Body of pancreas (tissue), 4 donors: ENCODE measurements around the gene LRRK1.

Experiments
- CTCF ChIP-seq, 7 experiments: fragments of 450-650 bp in 4 of 7; fragments of 200-600 bp in 3 of 7; sonication (generic) in 3 of 7; IDR thresholded peaks; one replicate each; pipeline ENCODE4 v1.5.1; 2016 to 2019; ENCODE audit warnings: antibody characterized with exemption in 7 of 7
- POLR2A ChIP-seq, 3 donors: fragments of 450-650 bp; IDR thresholded peaks; one replicate each; pipeline ENCODE4 v1.6.1; 2016; ENCODE audit warnings: antibody characterized with exemption in 3 of 3, mild to moderate bottlenecking in 2 of 3

- TF ChIP-seq CTCF (IDR thresholded peaks at IDR 0.05) (no peak), POLR2A (IDR thresholded peaks at IDR 0.05) (no peak)
These were observed 34.0 kb upstream of the LRRK1 start for GRCh38 chr15:100885116-100885515.
